Activated CD4-positive, CD25-positive, alpha-beta regulatory T cell treated with anti-CD3 and anti-CD28 coated beads, Interleukin-2, amount 50 U/mL, for 72 hours (primary cell): ENCODE results near the gene NELFCD.
"Not testable (repeated sequence)": the region's sequence is repeated elsewhere in the genome, so short reads cannot be mapped to it uniquely, and the experiment has no call there.

ENCODE experiments used
- DNase-seq: peaks from one replicate; pipeline ENCODE4 v3.0.0; 2021

Gene NELFCD

GRCh38 chr20:59028812-59029211, 47.8 kb downstream of the NELFCD start:
- no peak for DNase-seq

GRCh38 chr20:59030911-59031563, 50.0 kb downstream of the NELFCD start:
- DNase-seq, result no peak

- no peak for DNase-seq
Measured at GRCh38 chr20:59031564-59032022, 50.5 kb downstream of the NELFCD start.

DNA sequence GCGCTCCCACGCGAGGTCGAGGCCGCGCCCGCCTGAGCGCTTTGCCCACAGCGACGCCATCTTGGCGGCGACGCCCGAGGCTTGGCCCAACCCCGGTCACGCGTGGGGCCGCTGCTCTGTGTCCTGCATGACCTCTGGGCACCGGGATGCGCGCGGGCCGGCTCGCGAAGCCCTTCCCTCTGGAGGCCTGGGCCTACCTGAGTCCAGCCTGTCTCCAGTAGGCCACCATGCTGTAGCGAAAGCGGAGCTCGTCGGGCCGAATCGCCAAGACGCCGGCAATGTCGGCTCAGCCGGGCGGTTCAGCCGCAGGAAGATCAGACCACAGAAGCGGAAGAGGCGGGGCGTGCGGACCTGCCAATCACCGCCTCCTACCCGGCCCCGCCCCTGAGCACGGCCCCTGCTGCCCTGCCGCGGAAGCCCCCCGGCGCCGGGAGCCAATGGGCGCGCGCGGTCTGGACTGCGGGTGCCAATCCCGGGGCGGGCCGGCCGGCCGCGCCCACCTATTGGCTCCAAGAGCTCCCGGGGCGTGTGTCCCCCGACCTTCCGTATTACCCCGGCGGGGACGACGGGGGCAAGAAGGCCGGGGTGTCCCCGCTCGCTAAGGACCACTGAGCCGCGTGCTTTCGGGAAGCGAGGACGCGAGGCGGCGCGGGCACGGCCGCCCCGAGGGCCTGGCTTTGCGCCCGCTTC, 51.1 kb downstream of the NELFCD start, which contains the start of gene ATP5F1E:
Gene ATP5F1E (minus strand): TSS at position 313 of the 690 bp plus-strand sequence. CDS start 84 bp downstream, at position 229.
- peak; percentile 95 for DNase-seq

- DNase-seq, result no peak
Measured at GRCh38 chr20:59032713-59033059, 51.6 kb downstream of the NELFCD start.

DNA sequence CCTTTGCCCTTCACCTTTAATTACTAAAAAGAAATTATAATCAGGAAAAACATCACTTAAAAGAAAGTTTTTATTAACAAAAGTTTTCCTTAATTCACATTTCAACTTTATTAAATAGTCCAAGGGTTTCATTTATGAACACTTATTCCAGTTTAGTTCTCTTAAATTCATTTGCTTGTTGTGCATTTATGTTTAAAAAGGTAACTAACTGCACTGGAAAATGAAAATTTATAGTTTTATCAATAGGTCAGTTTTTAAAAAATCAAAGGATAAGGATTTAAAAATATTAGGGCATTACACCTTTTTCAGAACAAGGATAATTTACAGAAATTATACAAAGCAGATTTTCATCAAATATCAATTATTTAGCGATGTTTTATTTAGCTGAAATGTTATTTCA, 52.0 kb downstream of the NELFCD start:
- DNase-seq, result no peak

DNA sequence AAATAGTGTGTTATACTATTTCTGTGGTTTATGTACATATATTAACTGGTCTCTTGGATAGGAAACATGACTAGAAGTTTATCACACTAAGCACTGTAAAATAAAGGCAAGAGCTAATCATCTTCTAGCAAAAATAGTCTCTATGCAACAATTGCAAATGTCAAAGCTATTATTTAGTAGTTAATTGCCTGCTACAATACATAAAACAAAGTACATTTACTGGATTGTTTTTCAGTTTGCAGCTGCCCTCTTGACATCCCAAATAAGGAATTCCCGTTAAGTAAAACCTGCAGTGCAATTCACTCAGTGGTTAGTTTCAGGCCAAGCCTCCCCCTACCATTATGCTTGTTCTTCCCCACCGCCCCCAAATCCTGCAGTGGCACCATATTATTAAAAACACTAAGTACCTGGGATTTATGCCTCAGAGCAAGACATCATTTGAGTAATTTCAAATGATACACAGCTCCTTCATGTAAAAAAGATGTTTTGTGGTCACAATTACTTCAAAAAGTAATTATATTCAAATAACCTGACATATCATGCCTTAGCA, 52.6 kb downstream of the NELFCD start:
- no peak for DNase-seq

- DNase-seq, result no peak
Measured at GRCh38 chr20:59035381-59035780, 54.3 kb downstream of the NELFCD start.

DNA sequence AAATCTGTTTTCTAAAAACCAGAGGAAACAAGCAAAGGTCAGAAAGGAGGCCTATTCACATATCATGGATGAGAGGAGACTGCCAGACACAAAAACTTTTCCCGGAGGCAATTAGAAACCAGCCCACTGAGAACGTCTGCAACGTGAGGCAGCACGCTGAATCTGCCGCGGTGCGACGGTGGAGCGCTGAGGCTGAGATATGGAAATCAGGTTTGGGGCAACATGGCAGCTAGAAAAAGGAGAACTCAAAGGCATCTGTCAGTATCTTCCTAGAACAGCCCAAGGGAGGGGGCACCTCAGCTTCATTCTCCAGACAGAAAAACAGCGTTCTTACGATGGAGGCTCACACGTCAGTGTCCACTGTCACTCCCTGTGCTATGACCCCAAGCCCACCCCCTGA, 56.3 kb downstream of the NELFCD start:
- no peak for DNase-seq

DNA sequence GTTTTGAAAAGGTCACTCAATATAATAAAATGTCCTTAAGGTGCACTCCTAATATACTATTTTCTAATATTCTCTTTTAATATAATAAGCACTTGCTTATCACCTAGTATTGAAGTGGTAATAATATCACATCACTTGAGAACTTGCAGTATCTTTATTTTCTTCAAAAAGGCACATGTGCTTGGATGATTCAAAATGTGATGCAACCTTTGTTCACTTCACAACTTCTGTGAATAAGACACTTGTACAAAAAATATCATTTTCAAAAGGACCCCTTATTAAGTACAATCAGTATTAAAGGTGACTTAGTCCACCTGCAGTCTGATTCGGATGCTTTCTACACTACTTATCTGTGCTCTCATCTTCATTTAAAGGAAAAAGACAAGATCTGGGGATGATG, 58.2 kb downstream of the NELFCD start:
- DNase-seq, result no peak

DNA sequence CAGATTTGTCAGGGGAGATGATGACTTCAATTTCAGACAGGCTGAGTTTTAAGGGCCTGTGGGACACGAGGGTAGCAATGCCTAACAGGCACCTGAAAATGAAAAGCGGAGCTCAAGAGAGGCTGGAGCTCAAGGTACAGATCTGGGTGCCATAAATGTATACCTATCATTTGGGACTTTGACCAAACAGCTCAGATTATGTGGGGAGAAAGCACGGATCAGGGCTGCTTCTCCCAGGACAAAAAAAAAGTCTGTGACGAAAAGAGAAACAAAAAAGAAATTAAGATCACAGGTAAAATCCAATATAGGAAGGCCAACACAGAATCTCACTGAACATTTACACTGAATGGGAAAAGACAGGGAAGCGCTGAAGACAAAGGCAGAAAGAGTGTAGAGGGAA, 59.6 kb downstream of the NELFCD start:
- no peak for DNase-seq

DNA sequence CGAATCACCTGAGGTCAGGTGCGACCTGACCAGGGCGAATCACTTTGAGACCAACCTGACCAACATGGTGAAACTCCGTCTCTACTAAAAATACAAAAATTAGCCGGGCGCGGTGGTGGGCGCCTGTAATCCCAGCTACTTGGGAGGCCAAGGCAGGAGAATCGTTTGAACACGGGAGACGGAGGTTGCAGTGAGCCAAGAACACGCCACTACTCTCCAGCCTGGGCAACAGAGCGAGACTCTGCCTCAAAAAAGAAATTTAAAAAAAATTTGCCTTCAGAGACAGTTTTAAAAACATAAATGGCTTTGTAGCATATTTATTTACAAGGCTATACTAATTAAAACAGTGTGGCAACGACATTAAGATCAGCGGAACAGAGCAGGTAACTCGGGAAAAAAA, 60.4 kb downstream of the NELFCD start:
- not testable (repeated sequence) for DNase-seq

DNA sequence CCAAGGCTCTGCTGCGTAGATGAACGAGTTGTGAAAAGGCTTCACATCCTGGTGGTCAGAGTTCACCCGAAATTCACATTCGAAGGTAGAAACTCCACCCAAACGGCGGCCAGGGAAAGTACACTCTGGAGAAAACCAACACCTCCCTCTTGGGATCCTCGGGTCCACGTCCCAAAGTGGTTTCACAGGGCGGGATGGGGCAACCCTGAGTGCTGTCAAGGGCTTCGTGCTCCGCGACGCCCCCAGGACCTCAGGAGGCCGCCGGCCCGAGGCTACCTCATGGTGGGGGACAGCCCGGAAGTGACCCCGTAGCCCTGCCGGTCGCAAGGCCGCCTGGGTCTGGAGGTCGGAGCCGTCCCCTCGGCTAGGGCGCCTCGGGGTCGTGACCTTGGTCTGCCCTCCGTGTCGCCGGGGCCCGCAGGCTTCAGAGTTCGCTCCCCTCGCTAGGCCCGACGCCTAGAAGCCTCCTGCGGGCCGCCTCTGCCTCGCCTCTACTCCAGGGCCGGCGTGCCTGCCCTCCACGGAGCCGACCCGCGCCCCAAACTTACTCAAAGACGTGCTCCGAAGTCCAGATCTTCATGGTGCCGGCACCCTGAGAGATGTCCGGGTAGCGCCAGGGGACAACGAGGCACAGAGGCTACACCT, 61.2 kb downstream of the NELFCD start, which contains the start of gene PRELID3B:
Gene PRELID3B (minus strand): TSS at position 636 of the 645 bp plus-strand sequence. CDS start 56 bp downstream, at position 580.
- DNase-seq, result no peak

- peak; percentile 98 for DNase-seq
Measured at GRCh38 chr20:59042796-59043631, 62.0 kb downstream of the NELFCD start.

GRCh38 chr20:59043698-59044097, 62.6 kb downstream of the NELFCD start:
- no peak for DNase-seq

- no peak for DNase-seq
Measured at GRCh38 chr20:59044295-59044694, 63.2 kb downstream of the NELFCD start.
